Endodermal cell (in vitro differentiated cells): Measurements from ENCODE around the gene COL1A1. TPM values are rescaled to one million over a fixed set of nuclear protein-coding genes. Genes with fewer than 3 reads are reported as not detected.

Experiments used
- DNase-seq: peaks from one replicate; pipeline ENCODE4 v3.0.0-alpha.2; 2017
- H3K27ac ChIP-seq: 2 replicates; pipeline ENCODE4 v1.5.1; 2013; ENCODE audit warnings: mild to moderate bottlenecking, low read depth, low read length, moderate library complexity
- H3K27me3 ChIP-seq: 2 replicates; pipeline ENCODE4 v1.6.1; 2013; ENCODE audit warnings: mild to moderate bottlenecking, low read length, moderate library complexity; ENCODE audit not compliant: insufficient read depth, control insufficient read depth, poor library complexity, severe bottlenecking
- H3K36me3 ChIP-seq: 2 replicates; pipeline ENCODE4 v1.7.0; 2013; ENCODE audit warnings: mild to moderate bottlenecking, low read length, moderate library complexity; ENCODE audit not compliant: control insufficient read depth, insufficient read depth
- H3K4me1 ChIP-seq: one replicate; pipeline ENCODE4 v1.7.0; 2013; ENCODE audit warnings: low read length; ENCODE audit not compliant: control insufficient read depth, insufficient read depth
- H3K4me3 ChIP-seq: 2 replicates; pipeline ENCODE4 v1.5.1; 2013; ENCODE audit warnings: mild to moderate bottlenecking, low read length, moderate library complexity
- H3K9ac ChIP-seq: 2 replicates; pipeline ENCODE4 v1.6.1; 2013; ENCODE audit warnings: mild to moderate bottlenecking, low read length, moderate library complexity; ENCODE audit not compliant: poor library complexity, severe bottlenecking; ENCODE audit errors: extremely low read depth
- H3K9me3 ChIP-seq: 2 replicates; pipeline ENCODE4 v1.6.1; 2013; ENCODE audit warnings: mild to moderate bottlenecking, low read length, moderate library complexity; ENCODE audit not compliant: control insufficient read depth
- H3K27ac Mint-ChIP-seq: 2 replicates; pipeline ENCODE4 v1.8.0; 2020; ENCODE audit warnings: mixed read lengths
- H3K27me3 Mint-ChIP-seq: 2 replicates; pipeline ENCODE4 v1.8.0; 2021; ENCODE audit warnings: mild to moderate bottlenecking, mixed read lengths; ENCODE audit not compliant: insufficient read depth
- H3K36me3 Mint-ChIP-seq: 2 replicates; pipeline ENCODE4 v1.8.0; 2020; ENCODE audit warnings: low read depth, mixed read lengths
- H3K4me1 Mint-ChIP-seq: 2 replicates; pipeline ENCODE4 v1.8.0; 2020; ENCODE audit warnings: mixed read lengths
- H3K4me3 Mint-ChIP-seq: 2 replicates; pipeline ENCODE4 v1.8.0; 2020; ENCODE audit warnings: mild to moderate bottlenecking, moderate library complexity, mixed read lengths
- H3K9me3 Mint-ChIP-seq: 2 replicates; pipeline ENCODE4 v1.8.0; 2020; ENCODE audit warnings: mild to moderate bottlenecking, mixed read lengths
- CTCF ChIP-seq: fragments of 200-600 bp; sonication (generic); conservative IDR thresholded peaks from 2 replicates; pipeline ENCODE4 v1.5.0; 2021; ENCODE audit warnings: antibody characterized with exemption, mild to moderate bottlenecking
- WGBS, 2 experiments: methylation state at CpG; one replicate each; pipeline versions ENCODE4 v1.1.5 to v1.1.7; 2013; ENCODE audit warnings: missing lambda C conversion rate in 2 of 2, mixed read lengths in 1 of 2; ENCODE audit not compliant: insufficient coverage in 1 of 2, insufficient read length in 1 of 2; 5-methylcytosine and 5-hydroxymethylcytosine counted together
- total RNA-seq, 2 donors: library from RNA; stranded (reverse); fragmentation: NEBNext Ultra II Directional in 1 of 2; extraction: Animal tissue kit (Norgen Biotek cat#: 25700) in 1 of 2; gene quantifications; 2 replicates in 1 of 2; 3 replicates in 1 of 2; pipeline ENCODE4 v1.2.1, GENCODE V29; 2021

COL1A1 gene
- total RNA-seq, 2 donors from 2014 or later: 62.2 to 85.6 TPM

- 87 to 98% methylated on average over 6 to 9 of the region's 9 CpGs for WGBS, 2 experiments
- no peak overlapping the region for H3K27ac Mint-ChIP-seq
- no peaks in the 10 kb centered on the region for H3K4me1 Mint-ChIP-seq
These were observed 31.5 kb downstream of the COL1A1 start for GRCh38 chr17:50169881-50170459.

GRCh38 chr17:50169121-50169764 lies 32.2 kb downstream of the COL1A1 start:
- no peaks in the 10 kb centered on the region for H3K4me1 ChIP-seq
- Mint-ChIP-seq H3K4me3 (no peak overlapping the region), H3K27me3 (peaks cover 3% of the 10 kb centered on the region), H3K27ac (no peak overlapping the region), H3K36me3 (no peaks in the 10 kb centered on the region), H3K9me3 (no peaks in the 10 kb centered on the region), H3K4me1 (no peaks in the 10 kb centered on the region)
- H3K9me3 ChIP-seq: no peaks in the 10 kb centered on the region
- H3K4me3 ChIP-seq: no peak overlapping the region
- no peak overlapping the region for H3K9ac ChIP-seq
- TF ChIP-seq CTCF: peak; percentile 76
- peak; percentile 98 for DNase-seq
- WGBS, 2 experiments: 17 to 51% methylated on average over 7 to 14 of the region's 14 CpGs
- H3K36me3 ChIP-seq: no peaks in the 10 kb centered on the region
- H3K27ac ChIP-seq: no peak overlapping the region
- H3K27me3 ChIP-seq: no peaks in the 10 kb centered on the region

More at GRCh38 chr17:50169881-50170459, 31.5 kb downstream of the COL1A1 start:
- H3K27me3 ChIP-seq: no peaks in the 10 kb centered on the region
- H3K4me3 Mint-ChIP-seq: no peak overlapping the region
- peaks cover 3% of the 10 kb centered on the region for H3K27me3 Mint-ChIP-seq
- no peak for DNase-seq
- no peak for TF ChIP-seq CTCF
- H3K9me3 ChIP-seq: no peaks in the 10 kb centered on the region
- H3K36me3 ChIP-seq: no peaks in the 10 kb centered on the region
- no peak overlapping the region for H3K4me3 ChIP-seq
- no peak overlapping the region for H3K27ac ChIP-seq
- H3K36me3 Mint-ChIP-seq: no peaks in the 10 kb centered on the region
- no peaks in the 10 kb centered on the region for H3K4me1 ChIP-seq
- H3K9me3 Mint-ChIP-seq: no peaks in the 10 kb centered on the region
- H3K9ac ChIP-seq: no peak overlapping the region

- Histone ChIP-seq H3K9ac (no peak overlapping the region), H3K4me3 (no peak overlapping the region), H3K27ac (no peak overlapping the region), H3K27me3 (no peaks in the 10 kb centered on the region), H3K9me3 (no peaks in the 10 kb centered on the region), H3K4me1 (no peaks in the 10 kb centered on the region), H3K36me3 (no peaks in the 10 kb centered on the region)
- 91% methylated on average over 9 to 13 of the region's 13 CpGs for WGBS, 2 experiments
- no peaks in the 10 kb centered on the region for H3K4me1 Mint-ChIP-seq
- H3K4me3 Mint-ChIP-seq: no peak overlapping the region
- TF ChIP-seq CTCF: no peak
- DNase-seq: no peak
- no peaks in the 10 kb centered on the region for H3K9me3 Mint-ChIP-seq
- H3K27ac Mint-ChIP-seq: no peak overlapping the region
- H3K36me3 Mint-ChIP-seq: no peaks in the 10 kb centered on the region
- peaks cover 3% of the 10 kb centered on the region for H3K27me3 Mint-ChIP-seq
These were observed 33.1 kb downstream of the COL1A1 start for GRCh38 chr17:50168319-50168718.
